HepG2 (cell line): Measurements from ENCODE around the gene DENND10. TPM values are rescaled to one million over a fixed set of nuclear protein-coding genes. Genes with fewer than 3 reads are reported as not detected.

ENCODE experiments used
- BRCA1 ChIP-seq: sonication (generic); formaldehyde crosslinking; IDR thresholded peaks from 2 replicates; pipeline ENCODE4 v1.4.0; 2020; ENCODE audit warnings: missing genetic modification reagents
- CREBL2 ChIP-seq: sonication (generic); formaldehyde crosslinking; IDR thresholded peaks from 2 replicates; pipeline ENCODE4 v1.8.1; 2023; ENCODE audit warnings: missing genetic modification reagents, mild to moderate bottlenecking, borderline replicate concordance
- FOSL1 ChIP-seq: sonication (generic); formaldehyde crosslinking; IDR thresholded peaks from 2 replicates; pipeline ENCODE4 v1.9.0; 2021; ENCODE audit warnings: missing genetic modification reagents, borderline replicate concordance
- HDAC1 ChIP-seq: sonication (generic); formaldehyde crosslinking; IDR thresholded peaks from 2 replicates; pipeline ENCODE4 v1.5.1; 2020; ENCODE audit warnings: mild to moderate bottlenecking, missing genetic modification reagents
- HIC2 ChIP-seq: sonication (generic); formaldehyde crosslinking; IDR thresholded peaks from 2 replicates; pipeline ENCODE4 v1.9.0; 2022; ENCODE audit warnings: low read depth, missing genetic modification reagents
- HOXA5 ChIP-seq: sonication (generic); formaldehyde crosslinking; IDR thresholded peaks from 2 replicates; pipeline ENCODE4 v1.4.0; 2020; ENCODE audit warnings: missing genetic modification reagents
- KAT2B ChIP-seq: fragments of 150-350 bp; IDR thresholded peaks from 2 replicates; pipeline ENCODE4 v1.6.1; 2014; ENCODE audit warnings: low read depth, low read length, borderline replicate concordance
- MATR3 ChIP-seq: sonication (generic); formaldehyde crosslinking; IDR thresholded peaks from 2 replicates; pipeline ENCODE4 v1.4.0; 2020; ENCODE audit warnings: missing genetic modification reagents
- MED1 ChIP-seq: sonication (generic); formaldehyde crosslinking; IDR thresholded peaks from 2 replicates; pipeline ENCODE4 v1.4.0; 2020; ENCODE audit warnings: missing genetic modification reagents
- NR2F2 ChIP-seq: IDR thresholded peaks from 2 replicates; pipeline ENCODE4 v1.6.1; 2012; ENCODE audit warnings: low read depth, inconsistent platforms, borderline replicate concordance
- PRDM15 ChIP-seq: sonication (generic); formaldehyde crosslinking; IDR thresholded peaks from 2 replicates; pipeline ENCODE4 v1.4.0; 2020; ENCODE audit warnings: missing genetic modification reagents
- RFX1 ChIP-seq: fragments of 450-650 bp; IDR thresholded peaks from 2 replicates; pipeline ENCODE4 v1.6.1; 2017
- SP1 ChIP-seq, 2 experiments: fragments of 450-650 bp in 1 of 2; sonication (generic) in 1 of 2; formaldehyde crosslinking in 1 of 2; IDR thresholded peaks; 2 replicates each; pipeline versions ENCODE4 v1.4.0 to v1.6.1; 2016 to 2020; ENCODE audit warnings: missing genetic modification reagents in 1 of 2
- TARDBP ChIP-seq: sonication (generic); formaldehyde crosslinking; IDR thresholded peaks from 2 replicates; pipeline ENCODE4 v1.8.0; 2022; ENCODE audit warnings: mild to moderate bottlenecking, missing genetic modification reagents
- ZNF142 ChIP-seq: sonication (generic); formaldehyde crosslinking; IDR thresholded peaks from 2 replicates; pipeline ENCODE4 v1.4.0; 2020; ENCODE audit warnings: missing genetic modification reagents
- polyA plus RNA-seq, 8 experiments: library from polyadenylated mRNA; depleted of rRNA in 3 of 8; stranded (reverse) in 7 of 8; unstranded in 1 of 8; fragments of >200 nt; fragmentation: Illumina TruSeq in 4 of 8; extraction: Trizol in 4 of 8; gene quantifications; 2 replicates each; pipeline versions ENCODE4 v1.2.1 to v1.2.3, GENCODE V29; 2011 to 2016; ENCODE audit warnings: low read depth in 4 of 8, missing spikeins in 1 of 8, mixed read lengths in 1 of 8; ENCODE audit not compliant: insufficient read depth in 1 of 8
- total RNA-seq, 5 experiments: library from RNA; depleted of rRNA; stranded (reverse); fragments of >200 nt; fragmentation: Illumina TruSeq; extraction: Trizol; gene quantifications; 2 replicates each; pipeline ENCODE4 v1.2.3, GENCODE V29; 2016; ENCODE audit warnings: low read depth in 1 of 5

DENND10 gene
- total and polyA plus RNA-seq, 2 of the 13 experiments (the other 11 are each of a cell fraction or from before 2014, with no cell fraction given): 43.7 to 78.8 TPM

- TF ChIP-seq MATR3: no peak
- no peak for TF ChIP-seq RFX1
- TF ChIP-seq PRDM15: 0 out of 2 replicates have a peak, but pooled peaks have one; percentile 27
- no peak for TF ChIP-seq HIC2 (CRISPR knock-in tag)
- TF ChIP-seq HDAC1 (CRISPR knock-in tag): peak; percentile 63
- no peak for TF ChIP-seq SP1 (IDR thresholded peaks at IDR 0.05)
- peak; percentile 80 for TF ChIP-seq SP1 (CRISPR knock-in tag; IDR thresholded peaks at IDR 0.05)
- peak; percentile 15; the same call in 1 of the 2 replicates for TF ChIP-seq TARDBP
- no peak for TF ChIP-seq KAT2B
- TF ChIP-seq NR2F2: no peak
- TF ChIP-seq BRCA1 (CRISPR knock-in tag): peak; percentile 82; the same call in 1 of the 2 replicates
- TF ChIP-seq HOXA5: peak; percentile 53
- TF ChIP-seq CREBL2: peak; percentile 49; the same call in 1 of the 2 replicates
- no peak for TF ChIP-seq FOSL1
- TF ChIP-seq ZNF142 (CRISPR knock-in tag): 0 out of 2 replicates have a peak, but pooled peaks have one; percentile 30
- peak; percentile 77 for TF ChIP-seq MED1 (CRISPR knock-in tag)
These were observed 23.2 kb upstream of the DENND10 start, which contains the start of gene EIF3A (continued) for GRCh38 chr10:119080521-119081259.
